Measurements from ENCODE around the gene XPR1. TPM values are rescaled to one million over a fixed set of nuclear protein-coding genes. Genes with fewer than 3 reads are reported as not detected.

XPR1 gene
- total and polyA plus RNA-seq, 3 donors from 2014 or later: 34.8 to 76.2 (median 71.8) TPM

DNA sequence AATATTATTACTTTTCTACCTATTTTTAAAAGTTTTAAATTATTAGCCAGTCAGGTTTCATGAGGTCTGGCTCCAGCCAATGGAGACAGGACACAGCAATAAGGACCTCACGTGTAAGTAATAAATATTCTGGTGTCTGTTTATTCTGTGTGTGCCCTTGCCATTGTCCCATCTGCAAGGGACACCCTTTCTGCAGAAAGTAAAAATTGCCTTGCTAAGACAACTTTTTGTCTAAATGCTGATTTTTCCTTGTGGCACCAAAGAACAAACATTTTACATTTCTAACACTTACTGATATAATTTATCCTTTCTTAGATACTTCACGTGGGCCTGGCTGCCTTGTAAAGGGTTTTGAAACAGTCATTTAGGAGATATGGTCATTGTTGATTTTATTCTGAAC, 43.7 kb upstream of the XPR1 start:
- Histone ChIP-seq H3K36me3 (ENCODE audit: low read depth, missing control alignments) (no peaks in the 10 kb centered on the region), H3K27me3 (no peaks in the 10 kb centered on the region), H3K4me3 (no peak overlapping the region), H3K9me3 (no peaks in the 10 kb centered on the region), H3K27ac (no peak overlapping the region), H3K4me1 (peaks cover 9% of the 10 kb centered on the region)
- no peak for DNase-seq
- intact Hi-C loops (cut with DNase I; ENCODE audit: low total_unique reads): no loop called here
- WGBS, 2 donors: 59 to 68% methylated on average over 2 of the region's 2 CpGs
- TF ChIP-seq POLR2A (IDR thresholded peaks at IDR 0.05): no peak
- TF ChIP-seq, protein P1, sequence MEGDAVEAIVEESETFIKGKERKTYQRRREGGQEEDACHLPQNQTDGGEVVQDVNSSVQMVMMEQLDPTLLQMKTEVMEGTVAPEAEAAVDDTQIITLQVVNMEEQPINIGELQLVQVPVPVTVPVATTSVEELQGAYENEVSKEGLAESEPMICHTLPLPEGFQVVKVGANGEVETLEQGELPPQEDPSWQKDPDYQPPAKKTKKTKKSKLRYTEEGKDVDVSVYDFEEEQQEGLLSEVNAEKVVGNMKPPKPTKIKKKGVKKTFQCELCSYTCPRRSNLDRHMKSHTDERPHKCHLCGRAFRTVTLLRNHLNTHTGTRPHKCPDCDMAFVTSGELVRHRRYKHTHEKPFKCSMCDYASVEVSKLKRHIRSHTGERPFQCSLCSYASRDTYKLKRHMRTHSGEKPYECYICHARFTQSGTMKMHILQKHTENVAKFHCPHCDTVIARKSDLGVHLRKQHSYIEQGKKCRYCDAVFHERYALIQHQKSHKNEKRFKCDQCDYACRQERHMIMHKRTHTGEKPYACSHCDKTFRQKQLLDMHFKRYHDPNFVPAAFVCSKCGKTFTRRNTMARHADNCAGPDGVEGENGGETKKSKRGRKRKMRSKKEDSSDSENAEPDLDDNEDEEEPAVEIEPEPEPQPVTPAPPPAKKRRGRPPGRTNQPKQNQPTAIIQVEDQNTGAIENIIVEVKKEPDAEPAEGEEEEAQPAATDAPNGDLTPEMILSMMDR (IDR thresholded peaks at IDR 0.05): no peak

GRCh38 chr1:180590889-180591288, 40.9 kb upstream of the XPR1 start:
- no peak for TF ChIP-seq POLR2A (IDR thresholded peaks at IDR 0.05)
- TF ChIP-seq, protein P1 (IDR thresholded peaks at IDR 0.05): no peak
- Histone ChIP-seq H3K27me3 (no peaks in the 10 kb centered on the region), H3K27ac (no peak overlapping the region), H3K4me1 (peaks cover 11% of the 10 kb centered on the region), H3K36me3 (ENCODE audit: low read depth, missing control alignments) (no peaks in the 10 kb centered on the region), H3K9me3 (no peaks in the 10 kb centered on the region), H3K4me3 (no peak overlapping the region)
- no peak for DNase-seq
- 98 to 99% methylated on average over 2 of the region's 2 CpGs for WGBS, 2 donors
- intact Hi-C loops (cut with DNase I; ENCODE audit: low total_unique reads): no loop called here

GRCh38 chr1:180593382-180593781, 38.4 kb upstream of the XPR1 start:
- no peak for TF ChIP-seq POLR2A (IDR thresholded peaks at IDR 0.05)
- TF ChIP-seq, protein P1 (IDR thresholded peaks at IDR 0.05): no peak
- no peaks in the 10 kb centered on the region for H3K27me3 ChIP-seq
- intact Hi-C loops (cut with DNase I; ENCODE audit: low total_unique reads): no loop called here

GRCh38 chr1:180594723-180595122, 37.1 kb upstream of the XPR1 start:
- Histone ChIP-seq H3K27me3 (no peaks in the 10 kb centered on the region), H3K36me3 (ENCODE audit: low read depth, missing control alignments) (no peaks in the 10 kb centered on the region), H3K9me3 (no peaks in the 10 kb centered on the region), H3K4me3 (no peak overlapping the region), H3K27ac (peak overlapping the region in 1 of 2 donors; percentile 65), H3K4me1 (peaks cover 11% of the 10 kb centered on the region)
- WGBS, 2 donors: 85 to 86% methylated on average over 6 of the region's 6 CpGs
- DNase-seq: no peak
- intact Hi-C loops (cut with DNase I; ENCODE audit: low total_unique reads): no loop called here
- TF ChIP-seq POLR2A (IDR thresholded peaks at IDR 0.05): no peak

More at GRCh38 chr1:180593382-180593781, 38.4 kb upstream of the XPR1 start:
- WGBS, 2 donors: 45 to 59% methylated on average over 3 of the region's 3 CpGs
- H3K9me3 ChIP-seq: no peaks in the 10 kb centered on the region
- H3K27ac ChIP-seq: peak overlapping the region; percentile 31 to 65
- no peak overlapping the region for H3K4me3 ChIP-seq
- peak; percentile 53 for DNase-seq
- H3K4me1 ChIP-seq: peaks cover 11% of the 10 kb centered on the region
- H3K36me3 ChIP-seq (ENCODE audit: low read depth, missing control alignments): no peaks in the 10 kb centered on the region

GRCh38 chr1:180595966-180596365, 35.9 kb upstream of the XPR1 start:
- H3K36me3 ChIP-seq (ENCODE audit: low read depth, missing control alignments): no peaks in the 10 kb centered on the region
- TF ChIP-seq, protein P1 (IDR thresholded peaks at IDR 0.05): no peak
- TF ChIP-seq POLR2A (IDR thresholded peaks at IDR 0.05): no peak
- H3K4me1 ChIP-seq: peaks cover 11% of the 10 kb centered on the region
- intact Hi-C loops (cut with DNase I; ENCODE audit: low total_unique reads): no loop called here
- H3K27me3 ChIP-seq: no peaks in the 10 kb centered on the region
- H3K9me3 ChIP-seq: no peaks in the 10 kb centered on the region
- no peak overlapping the region for H3K4me3 ChIP-seq
- DNase-seq: no peak
- 39 to 63% methylated on average over 2 of the region's 2 CpGs for WGBS, 2 donors
- no peak overlapping the region for H3K27ac ChIP-seq
